Epithelial cell of esophagus (primary cell): ENCODE data around the gene SPTBN1.

Source experiments
- DNase-seq: peaks from one replicate; pipeline ENCODE4 v3.0.0; 2010; ENCODE audit warnings: low read depth
- H3K4me3 ChIP-seq: 2 replicates; pipeline ENCODE4 v1.5.1; 2011; ENCODE audit warnings: mild to moderate bottlenecking, low read length, control low read depth
- CTCF ChIP-seq: IDR thresholded peaks from 2 replicates; pipeline ENCODE4 v1.5.1; 2011; ENCODE audit warnings: low read depth, mild to moderate bottlenecking, low read length, control low read depth, inconsistent platforms; ENCODE audit not compliant: insufficient read depth; ENCODE audit errors: missing control alignments

The SPTBN1 gene

GRCh38 chr2:54574860-54575247 lies 118.7 kb downstream of the SPTBN1 start:
- DNase-seq = no peak
- TF ChIP-seq CTCF = no peak
- no peak overlapping the region for H3K4me3 ChIP-seq

GRCh38 chr2:54575379-54575888 lies 119.3 kb downstream of the SPTBN1 start:
- H3K4me3 ChIP-seq = no peak overlapping the region
- no peak for TF ChIP-seq CTCF
- DNase-seq = peak; percentile 99

- no peak for TF ChIP-seq CTCF
- DNase-seq = peak; percentile 65
- H3K4me3 ChIP-seq = no peak overlapping the region
Observed at GRCh38 chr2:54577035-54577434, 120.9 kb downstream of the SPTBN1 start.

GRCh38 chr2:54577944-54578647 lies 122.0 kb downstream of the SPTBN1 start:
- TF ChIP-seq CTCF = no peak

GRCh38 chr2:54578648-54579045 lies 122.5 kb downstream of the SPTBN1 start:
- DNase-seq = no peak

More at GRCh38 chr2:54577944-54578647, 122.0 kb downstream of the SPTBN1 start:
- H3K4me3 ChIP-seq = no peak overlapping the region
- DNase-seq = no peak

GRCh38 chr2:54579061-54579681 lies 123.0 kb downstream of the SPTBN1 start:
- TF ChIP-seq CTCF = no peak
- H3K4me3 ChIP-seq = no peak overlapping the region
- DNase-seq = no peak

More at GRCh38 chr2:54578648-54579045, 122.5 kb downstream of the SPTBN1 start:
- H3K4me3 ChIP-seq = no peak overlapping the region
- no peak for TF ChIP-seq CTCF
